SK-N-SH (cell line): Measurements from ENCODE around the gene CSPG5. TPM values are rescaled to one million over a fixed set of nuclear protein-coding genes. Genes with fewer than 3 reads are reported as not detected.
A peak's percentile ranks its signal among the peaks of the same experiment; 100 is the strongest.

Experiments used
- CTCF ChIA-PET: fragments of 300-600, 350-600 bp; formaldehyde crosslinking; extraction: SDS; loops from one replicate; lab custom pipeline; 2021; lab: Yijun Ruan, JAX
- POLR2A ChIA-PET: fragments of 350-600 bp; sonication (Branson Sonifier 250); formaldehyde crosslinking; extraction: SDS; loops from one replicate; lab custom pipeline; 2020; ENCODE audit warnings: antibody characterized with exemption, inconsistent platforms; lab: Yijun Ruan, JAX
- DNase-seq: peaks from one replicate; pipeline ENCODE4 v3.0.0; 2012
- H2AFZ ChIP-seq: fragments of 200-600 bp; sonication (generic); 2 replicates; pipeline ENCODE4 v1.8.1; 2016; ENCODE audit warnings: antibody characterized with exemption, mild to moderate bottlenecking, low read depth
- H3F3A ChIP-seq: fragments of 200-600 bp; sonication (generic); replicated peaks from 2 replicates; pipeline ENCODE3; 2016; ENCODE audit warnings: antibody characterized with exemption, mild to moderate bottlenecking; ENCODE audit not compliant: insufficient read depth
- H3K27ac ChIP-seq, 2 experiments: fragments of 200-500 bp in 1 of 2; fragments of 200-600 bp in 1 of 2; sonication (Bioruptor generic) in 1 of 2; sonication (generic), shearing (Covaris generic) in 1 of 2; 2 replicates each; pipeline versions ENCODE4 v1.5.1 to v1.6.1; 2014 to 2016; ENCODE audit warnings: low read depth in 2 of 2, inconsistent platforms in 1 of 2, low read length in 1 of 2, mild to moderate bottlenecking in 1 of 2, mixed read lengths in 1 of 2
- H3K27me3 ChIP-seq: fragments of 200-600 bp; sonication (generic), shearing (Covaris generic); 2 replicates; pipeline ENCODE4 v1.6.1; 2016; ENCODE audit warnings: mixed run types; ENCODE audit not compliant: insufficient read depth
- H3K36me3 ChIP-seq, 2 experiments: fragments of 200-500 bp in 1 of 2; fragments of 200-600 bp in 1 of 2; sonication (Bioruptor generic) in 1 of 2; sonication (generic) in 1 of 2; replicated peaks in 1 of 2; 2 replicates each; pipeline versions ENCODE3 to v1.5.1; 2014 to 2016; ENCODE audit warnings: low read length in 1 of 2, mild to moderate bottlenecking in 1 of 2; ENCODE audit not compliant: insufficient read depth in 2 of 2, control insufficient read depth in 1 of 2
- H3K4me1 ChIP-seq, 2 experiments: fragments of 200-500 bp in 1 of 2; fragments of 200-600 bp in 1 of 2; sonication (Bioruptor generic) in 1 of 2; sonication (generic), shearing (Covaris generic) in 1 of 2; 2 replicates each; pipeline versions ENCODE4 v1.5.1 to v1.6.1; 2014 to 2016; ENCODE audit warnings: low read depth in 1 of 2, low read length in 1 of 2, mixed run types in 1 of 2; ENCODE audit not compliant: insufficient read depth in 2 of 2, control insufficient read depth in 1 of 2
- H3K4me2 ChIP-seq: fragments of 200-600 bp; sonication (generic), shearing (Covaris generic); 2 replicates; pipeline ENCODE4 v1.6.1; 2017; ENCODE audit warnings: mixed run types
- H3K4me3 ChIP-seq, 2 experiments: fragments of 200-500 bp in 1 of 2; fragments of 200-600 bp in 1 of 2; sonication (Bioruptor generic) in 1 of 2; sonication (generic), shearing (Covaris generic) in 1 of 2; 2 replicates each; pipeline versions ENCODE4 v1.5.1 to v1.8.1; 2014 to 2016; ENCODE audit warnings: low read depth in 2 of 2, inconsistent platforms in 1 of 2, low read length in 1 of 2, mild to moderate bottlenecking in 1 of 2, mixed read lengths in 1 of 2, moderate library complexity in 1 of 2
- H3K79me2 ChIP-seq: fragments of 200-600 bp; sonication (generic); 2 replicates; pipeline ENCODE4 v1.8.1; 2017; ENCODE audit warnings: mild to moderate bottlenecking; ENCODE audit not compliant: insufficient read depth
- H3K9ac ChIP-seq: fragments of 200-600 bp; sonication (generic); 2 replicates; pipeline ENCODE4 v1.6.1; 2017; ENCODE audit warnings: mixed run types
- H3K9me2 ChIP-seq: fragments of 200-600 bp; sonication (generic); 2 replicates; pipeline ENCODE4 v1.6.1; 2017; ENCODE audit warnings: mixed run types
- H3K9me3 ChIP-seq: fragments of 200-600 bp; sonication (generic); 2 replicates; pipeline ENCODE4 v1.6.1; 2017; ENCODE audit warnings: mixed run types, mild to moderate bottlenecking, moderate library complexity
- H4K20me1 ChIP-seq: fragments of 200-600 bp; sonication (generic); 2 replicates; pipeline ENCODE4 v1.6.1; 2017; ENCODE audit warnings: mild to moderate bottlenecking, mixed run types; ENCODE audit not compliant: insufficient read depth
- CHD2 ChIP-seq: fragments of 150-350 bp; IDR thresholded peaks from 2 replicates; pipeline ENCODE4 v1.6.1; 2018; ENCODE audit warnings: low read length; ENCODE audit not compliant: partially characterized antibody
- FOSL2 ChIP-seq: IDR thresholded peaks from 2 replicates; pipeline ENCODE4 v1.4.0; 2012; ENCODE audit warnings: low read depth, mild to moderate bottlenecking, moderate library complexity, borderline replicate concordance
- FOXJ3 ChIP-seq: sonication (generic); formaldehyde crosslinking; IDR thresholded peaks from 2 replicates; pipeline ENCODE4 v1.5.1; 2020; ENCODE audit warnings: mild to moderate bottlenecking, missing genetic modification reagents
- GABPA ChIP-seq: IDR thresholded peaks from 2 replicates; pipeline ENCODE4 v1.4.0; 2012; ENCODE audit warnings: low read depth, mild to moderate bottlenecking
- GATA2 ChIP-seq: sonication (generic); formaldehyde crosslinking; IDR thresholded peaks from 2 replicates; pipeline ENCODE4 v1.5.0; 2020; ENCODE audit warnings: mild to moderate bottlenecking, missing genetic modification reagents
- IRF3 ChIP-seq: fragments of 150-350 bp; IDR thresholded peaks from 2 replicates; pipeline ENCODE4 v1.6.1; 2016; ENCODE audit warnings: mild to moderate bottlenecking, low read depth, low read length
- MXI1 ChIP-seq: IDR thresholded peaks from 2 replicates; pipeline ENCODE4 v1.6.1; 2012; ENCODE audit warnings: mild to moderate bottlenecking, low read depth, low read length, improper control_type of control experiment
- NFIC ChIP-seq: IDR thresholded peaks from 2 replicates; pipeline ENCODE4 v1.4.0; 2012; ENCODE audit warnings: borderline replicate concordance
- PBX3 ChIP-seq: IDR thresholded peaks from 2 replicates; pipeline ENCODE4; 2012
- RAD21 ChIP-seq: IDR thresholded peaks from 2 replicates; pipeline ENCODE4 v1.6.1; 2012; ENCODE audit warnings: mild to moderate bottlenecking, low read length
- RCOR1 ChIP-seq: fragments of 150-350 bp; IDR thresholded peaks from 2 replicates; pipeline ENCODE4 v1.6.1; 2017; ENCODE audit warnings: antibody characterized with exemption, low read length
- RFX5 ChIP-seq: IDR thresholded peaks from 2 replicates; pipeline ENCODE4 v1.6.1; 2012; ENCODE audit warnings: mild to moderate bottlenecking, improper control_type of control experiment, low read length
- SIN3A ChIP-seq: IDR thresholded peaks from 2 replicates; pipeline ENCODE4 v1.6.1; 2012; ENCODE audit warnings: low read depth, mild to moderate bottlenecking, low read length, moderate library complexity, borderline replicate concordance
- USF2 ChIP-seq: fragments of 150-350 bp; IDR thresholded peaks from 2 replicates; pipeline ENCODE4 v1.6.1; 2017; ENCODE audit warnings: antibody characterized with exemption, low read length, low read depth, borderline replicate concordance
- YY1 ChIP-seq: IDR thresholded peaks from 2 replicates; pipeline ENCODE4 v1.4.0; 2012; ENCODE audit warnings: low read depth, mild to moderate bottlenecking
- ZBTB33 ChIP-seq: IDR thresholded peaks from 2 replicates; pipeline ENCODE4 v1.4.0; 2012; ENCODE audit warnings: low read depth, borderline replicate concordance
- WGBS: methylation state at CpG from one replicate; pipeline ENCODE4 v1.1.6; 2017; ENCODE audit warnings: low lambda C conversion rate; 5-methylcytosine and 5-hydroxymethylcytosine counted together
- polyA plus RNA-seq, 3 experiments: library from polyadenylated mRNA; depleted of rRNA; stranded (reverse); fragments of >200 nt; gene quantifications; 2 replicates each; pipeline ENCODE4 v1.2.3, GENCODE V29; 2012

Gene CSPG5
- polyA plus RNA-seq, 1 of the 3 experiments (the other 2 are of a cell fraction): 0.58 TPM

- POLR2A ChIA-PET: no interaction called here
- no peak overlapping the region for H3K9ac ChIP-seq
Measured at GRCh38 chr3:47565734-47566550, 12.7 kb downstream of the CSPG5 start.

More at GRCh38 chr3:47565734-47566550, 12.7 kb downstream of the CSPG5 start:
- Histone ChIP-seq H3K27me3 (no peaks in the 10 kb centered on the region), H3K27ac (no peak overlapping the region), H3K4me2 (no peak overlapping the region), H3K79me2 (no peaks in the 10 kb centered on the region), H3K36me3 (no peaks in the 10 kb centered on the region), H3K9me2 (no peaks in the 10 kb centered on the region), H2AFZ (no peak overlapping the region), H4K20me1 (no peaks in the 10 kb centered on the region), H3F3A (no peaks in the 10 kb centered on the region), H3K9me3 (no peaks in the 10 kb centered on the region), H3K4me1 (no peaks in the 10 kb centered on the region), H3K4me3 (no peak overlapping the region)
- CTCF ChIA-PET: interaction anchor here (0.6 kb wide), 1 partner anchor 906 kb away, joined by 3 read pairs; no protein-coding TSS in a partner anchor
- no peak for TF ChIP-seq CHD2
- TF ChIP-seq USF2: no peak
- no peak for TF ChIP-seq FOXJ3 (CRISPR knock-in tag)
- TF ChIP-seq NFIC: no peak
- no peak for TF ChIP-seq SIN3A
- TF ChIP-seq FOSL2: no peak
- TF ChIP-seq IRF3: no peak
- no peak for TF ChIP-seq RAD21
- no peak for TF ChIP-seq GATA2 (CRISPR knock-in tag)
- no peak for TF ChIP-seq RFX5
- no peak for TF ChIP-seq MXI1
- no peak for TF ChIP-seq PBX3
- no peak for TF ChIP-seq ZBTB33
- no peak for TF ChIP-seq YY1
- TF ChIP-seq RCOR1: no peak
- no peak for TF ChIP-seq GABPA
- WGBS: 74% methylated on average over 17 of the region's 19 CpGs
- DNase-seq: peak; percentile 41
